Activated CD8-positive, alpha-beta memory T cell treated with anti-CD3 and anti-CD28 coated beads for 24 hours (primary cell): ENCODE data around the gene ANKRD65.
"Not testable (repeated sequence)": the region's sequence is repeated elsewhere in the genome, so short reads cannot be mapped to it uniquely, and the experiment has no call there.

Experiments
- DNase-seq: peaks from one replicate; pipeline ENCODE4 v3.0.0-alpha.2; 2020

Gene ANKRD65

GRCh38 chr1:1412311-1412902 lies 8.7 kb downstream of the ANKRD65 start:
- not testable (repeated sequence) for DNase-seq

GRCh38 chr1:1411626-1412025 lies 9.4 kb downstream of the ANKRD65 start:
- no peak for DNase-seq

GRCh38 chr1:1410238-1410637 lies 10.8 kb downstream of the ANKRD65 start:
- DNase-seq: not testable (repeated sequence)

GRCh38 chr1:1407636-1408318 lies 13.3 kb downstream of the ANKRD65 start:
- DNase-seq: no peak

- DNase-seq: peak; percentile 97
Observed at GRCh38 chr1:1406821-1407635, 14.0 kb downstream of the ANKRD65 start, which contains the start of gene MRPL20. Gene MRPL20, minus strand, starts transcription at chr1:1407293. Its CDS starts 76 bp downstream, at chr1:1407217.

GRCh38 chr1:1406101-1406820 lies 14.8 kb downstream of the ANKRD65 start:
- DNase-seq: no peak

GRCh38 chr1:1403653-1404052 lies 17.4 kb downstream of the ANKRD65 start:
- no peak for DNase-seq

- not testable (repeated sequence) for DNase-seq
Observed at GRCh38 chr1:1402901-1403392, 18.1 kb downstream of the ANKRD65 start.

- DNase-seq: peak; percentile 67
Observed at GRCh38 chr1:1402072-1402900, 18.8 kb downstream of the ANKRD65 start.

GRCh38 chr1:1401457-1402010 lies 19.5 kb downstream of the ANKRD65 start:
- no peak for DNase-seq

- no peak for DNase-seq
Observed at GRCh38 chr1:1400576-1401456, 20.3 kb downstream of the ANKRD65 start.

- DNase-seq: no peak
Observed at GRCh38 chr1:1399872-1400575, 21.1 kb downstream of the ANKRD65 start.

GRCh38 chr1:1399187-1399871 lies 21.7 kb downstream of the ANKRD65 start, which contains the start of gene CCNL2:
Gene CCNL2, minus strand, starts transcription at chr1:1399335. Its CDS starts 29 bp downstream, at chr1:1399306.
- DNase-seq: peak; percentile 99

GRCh38 chr1:1398677-1399186 lies 22.3 kb downstream of the ANKRD65 start:
- no peak for DNase-seq

GRCh38 chr1:1397839-1398523 lies 23.1 kb downstream of the ANKRD65 start:
- no peak for DNase-seq

GRCh38 chr1:1395166-1395565 lies 25.9 kb downstream of the ANKRD65 start:
- no peak for DNase-seq

GRCh38 chr1:1394116-1394515 lies 27.0 kb downstream of the ANKRD65 start:
- no peak for DNase-seq

GRCh38 chr1:1393428-1393827 lies 27.6 kb downstream of the ANKRD65 start:
- no peak for DNase-seq
